GM23338 (cell line): Measurements from ENCODE around the gene ZNF524. TPM values are rescaled to one million over a fixed set of nuclear protein-coding genes. Genes with fewer than 3 reads are reported as not detected.

Experiments
- ATAC-seq: fragments of 200-7000 bp; cut with Tn5 transposase; 3 replicates; pipeline ENCODE4 v1.9.1; 2020
- DNase-seq: peaks from one replicate; pipeline ENCODE4 v3.0.0-alpha.2; 2015; ENCODE audit warnings: low spot score
- H2AFZ ChIP-seq: fragments of 200-600 bp; sonication (generic); 2 replicates; pipeline ENCODE4 v1.8.0; 2016; ENCODE audit warnings: antibody characterized with exemption, mild to moderate bottlenecking, moderate library complexity
- H3F3A ChIP-seq: fragments of 200-600 bp; sonication (generic); replicated peaks from 2 replicates; pipeline ENCODE4 v1.8.0; 2017; ENCODE audit warnings: antibody characterized with exemption, mixed run types, low read depth
- H3K27ac ChIP-seq: fragments of 200-600 bp; sonication (generic); 2 replicates; pipeline ENCODE4 v1.6.1; 2016; ENCODE audit warnings: low read depth
- H3K27me3 ChIP-seq: fragments of 200-600 bp; sonication (generic); 2 replicates; pipeline ENCODE4 v1.8.0; 2016; ENCODE audit warnings: mild to moderate bottlenecking, mixed run types, moderate library complexity; ENCODE audit not compliant: insufficient read depth
- H3K36me3 ChIP-seq: fragments of 200-600 bp; sonication (generic); 2 replicates; pipeline ENCODE4 v1.8.0; 2016; ENCODE audit warnings: mild to moderate bottlenecking; ENCODE audit not compliant: insufficient read depth
- H3K4me1 ChIP-seq: fragments of 200-600 bp; sonication (generic); 2 replicates; pipeline ENCODE4 v1.8.0; 2016; ENCODE audit warnings: mild to moderate bottlenecking, moderate library complexity; ENCODE audit not compliant: insufficient read depth
- H3K4me2 ChIP-seq: fragments of 200-600 bp; sonication (generic); 2 replicates; pipeline ENCODE4 v1.7.1; 2017; ENCODE audit warnings: mixed run types
- H3K4me3 ChIP-seq: fragments of 200-600 bp; sonication (generic); 2 replicates; pipeline ENCODE4 v1.6.1; 2016; ENCODE audit warnings: mixed run types
- H3K79me2 ChIP-seq: fragments of 200-600 bp; sonication (generic); replicated peaks from 2 replicates; pipeline ENCODE4 v1.8.0; 2017; ENCODE audit warnings: mild to moderate bottlenecking; ENCODE audit not compliant: insufficient read depth
- H3K9me2 ChIP-seq: fragments of 200-600 bp; sonication (generic); 2 replicates; pipeline ENCODE4 v1.8.0; 2017; ENCODE audit not compliant: insufficient read depth
- H4K20me1 ChIP-seq: fragments of 200-600 bp; sonication (generic); replicated peaks from 2 replicates; pipeline ENCODE4 v1.8.0; 2017; ENCODE audit warnings: mild to moderate bottlenecking; ENCODE audit not compliant: insufficient read depth
- H3K27ac Mint-ChIP-seq: 2 replicates; pipeline ENCODE4 v1.8.0; 2020; ENCODE audit warnings: inconsistent platforms, mild to moderate bottlenecking, moderate library complexity, mixed read lengths
- H3K27me3 Mint-ChIP-seq: 3 replicates; pipeline ENCODE4 v1.8.0; 2022; ENCODE audit warnings: low read depth, mild to moderate bottlenecking, moderate library complexity, mixed read lengths, inconsistent platforms; ENCODE audit not compliant: insufficient read depth, poor library complexity
- H3K36me3 Mint-ChIP-seq: 3 replicates; pipeline ENCODE4 v1.8.0; 2021; ENCODE audit warnings: low read depth, mild to moderate bottlenecking, inconsistent platforms, moderate library complexity, mixed read lengths
- H3K4me1 Mint-ChIP-seq: 3 replicates; pipeline ENCODE4 v1.8.0; 2020; ENCODE audit warnings: mild to moderate bottlenecking, inconsistent platforms, mixed read lengths
- H3K4me3 Mint-ChIP-seq: 3 replicates; pipeline ENCODE4 v1.8.0; 2021; ENCODE audit warnings: moderate library complexity, mild to moderate bottlenecking, inconsistent platforms, mixed read lengths
- H3K9me3 Mint-ChIP-seq: 3 replicates; pipeline ENCODE4 v1.8.0; 2020; ENCODE audit warnings: moderate library complexity, mild to moderate bottlenecking, inconsistent platforms, mixed read lengths
- CREB1 ChIP-seq: fragments of 250-450 bp; sonication (Bioruptor Pico); IDR thresholded peaks from 2 replicates; pipeline ENCODE4 v1.5.0; 2020; ENCODE audit warnings: low read depth, mild to moderate bottlenecking, moderate library complexity
- EZH2 ChIP-seq: fragments of 200-600 bp; sonication (generic); IDR thresholded peaks from one replicate; pipeline ENCODE4 v1.8.0; 2017; ENCODE audit warnings: antibody characterized with exemption, mild to moderate bottlenecking, low read depth; ENCODE audit not compliant: unreplicated experiment
- EZH2phosphoT487 ChIP-seq: fragments of 200-600 bp; sonication (generic); IDR thresholded peaks from one replicate; pipeline ENCODE4 v1.8.1; 2018; ENCODE audit warnings: antibody characterized with exemption; ENCODE audit not compliant: unreplicated experiment
- JUNB ChIP-seq: IDR thresholded peaks from one replicate; pipeline ENCODE4 v1.6.1; 2016; ENCODE audit warnings: antibody characterized with exemption; ENCODE audit not compliant: unreplicated experiment
- NANOG ChIP-seq: IDR thresholded peaks from 2 replicates; pipeline ENCODE4 v1.6.1; 2016; ENCODE audit warnings: antibody characterized with exemption, borderline replicate concordance
- POLR2AphosphoS5 ChIP-seq: IDR thresholded peaks from 2 replicates; pipeline ENCODE4 v1.6.1; 2016; ENCODE audit warnings: antibody characterized with exemption, low read depth
- ZNF114 ChIP-seq: fragments of 250-450 bp; sonication (Bioruptor Pico); IDR thresholded peaks from 2 replicates; pipeline ENCODE4 v1.5.0; 2020; ENCODE audit warnings: mild to moderate bottlenecking, moderate library complexity
- polyA plus RNA-seq: library from polyadenylated mRNA; unstranded; fragments of >200 nt; fragmentation: Nextera tagmentation; extraction: Ambion mirVana; gene quantifications from 2 replicates; pipeline ENCODE4 v1.2.1, GENCODE V29; 2016
- total RNA-seq: library from RNA; depleted of rRNA; stranded (reverse); fragments of >200 nt; shearing (Covaris generic); gene quantifications from 2 replicates; pipeline ENCODE4 v1.2.3, GENCODE V29; 2014
- TF ChIP-seq, protein P1 (sequence below): fragments of 250-450 bp; sonication (Bioruptor Pico); IDR thresholded peaks from 2 replicates; pipeline ENCODE4 v1.5.0; 2020; ENCODE audit warnings: mild to moderate bottlenecking, moderate library complexity
- TF ChIP-seq, protein P2 (sequence below): IDR thresholded peaks from 2 replicates; pipeline ENCODE4 v1.6.1; 2016; ENCODE audit warnings: antibody characterized with exemption
- TF ChIP-seq, protein P3 (sequence below): IDR thresholded peaks from one replicate; pipeline ENCODE4 v1.6.1; 2018; ENCODE audit warnings: antibody characterized with exemption; ENCODE audit not compliant: unreplicated experiment

ZNF524 gene
- total and polyA plus RNA-seq, 2 experiments from 2014 or later = 6.0 to 8.3 TPM

DNA sequence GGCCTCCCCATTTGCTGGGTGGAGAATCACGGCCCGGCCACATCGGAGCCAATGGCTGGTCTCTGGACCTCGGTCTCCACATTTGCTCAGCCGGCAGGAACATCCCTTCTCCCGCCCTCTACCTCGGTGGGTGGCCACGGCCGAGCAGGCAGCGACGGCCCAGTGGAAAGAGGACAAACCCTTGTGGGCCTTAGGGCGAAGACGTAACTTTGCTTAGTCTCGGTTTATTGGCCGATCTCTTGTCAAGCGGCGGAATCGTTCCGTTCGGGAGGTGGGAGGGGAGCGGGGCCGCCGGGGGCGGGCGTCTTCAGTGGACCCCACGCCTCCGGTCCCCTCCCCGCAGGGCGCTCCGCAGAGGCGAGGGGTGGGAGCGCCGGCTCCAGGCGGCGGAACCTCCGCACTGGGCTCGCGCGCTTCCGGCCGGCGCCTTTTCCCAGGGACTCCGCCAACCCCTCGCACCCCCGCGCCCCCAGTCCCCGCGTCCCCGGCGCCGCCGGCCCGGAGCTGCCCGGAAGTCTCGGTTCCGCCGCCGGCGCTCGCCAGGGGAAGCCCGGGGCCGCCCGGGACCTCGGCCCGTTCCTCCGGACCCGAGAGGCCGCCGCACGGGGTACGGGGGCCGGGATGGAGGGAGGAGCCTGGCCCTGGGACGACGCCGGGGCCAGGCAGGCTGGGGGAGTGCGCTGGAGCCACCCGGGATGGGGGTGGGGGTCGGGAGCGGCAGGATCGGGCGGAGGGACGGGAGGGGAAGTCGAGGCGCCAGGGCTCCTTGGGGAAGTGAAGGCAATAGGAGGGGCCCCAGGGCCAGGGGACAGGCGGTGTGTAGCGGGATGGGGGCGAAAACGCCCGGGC is 40.7 kb downstream of the ZNF524 start, which contains the start of gene ZNF580 (continued):
- TF ChIP-seq, protein P1, sequence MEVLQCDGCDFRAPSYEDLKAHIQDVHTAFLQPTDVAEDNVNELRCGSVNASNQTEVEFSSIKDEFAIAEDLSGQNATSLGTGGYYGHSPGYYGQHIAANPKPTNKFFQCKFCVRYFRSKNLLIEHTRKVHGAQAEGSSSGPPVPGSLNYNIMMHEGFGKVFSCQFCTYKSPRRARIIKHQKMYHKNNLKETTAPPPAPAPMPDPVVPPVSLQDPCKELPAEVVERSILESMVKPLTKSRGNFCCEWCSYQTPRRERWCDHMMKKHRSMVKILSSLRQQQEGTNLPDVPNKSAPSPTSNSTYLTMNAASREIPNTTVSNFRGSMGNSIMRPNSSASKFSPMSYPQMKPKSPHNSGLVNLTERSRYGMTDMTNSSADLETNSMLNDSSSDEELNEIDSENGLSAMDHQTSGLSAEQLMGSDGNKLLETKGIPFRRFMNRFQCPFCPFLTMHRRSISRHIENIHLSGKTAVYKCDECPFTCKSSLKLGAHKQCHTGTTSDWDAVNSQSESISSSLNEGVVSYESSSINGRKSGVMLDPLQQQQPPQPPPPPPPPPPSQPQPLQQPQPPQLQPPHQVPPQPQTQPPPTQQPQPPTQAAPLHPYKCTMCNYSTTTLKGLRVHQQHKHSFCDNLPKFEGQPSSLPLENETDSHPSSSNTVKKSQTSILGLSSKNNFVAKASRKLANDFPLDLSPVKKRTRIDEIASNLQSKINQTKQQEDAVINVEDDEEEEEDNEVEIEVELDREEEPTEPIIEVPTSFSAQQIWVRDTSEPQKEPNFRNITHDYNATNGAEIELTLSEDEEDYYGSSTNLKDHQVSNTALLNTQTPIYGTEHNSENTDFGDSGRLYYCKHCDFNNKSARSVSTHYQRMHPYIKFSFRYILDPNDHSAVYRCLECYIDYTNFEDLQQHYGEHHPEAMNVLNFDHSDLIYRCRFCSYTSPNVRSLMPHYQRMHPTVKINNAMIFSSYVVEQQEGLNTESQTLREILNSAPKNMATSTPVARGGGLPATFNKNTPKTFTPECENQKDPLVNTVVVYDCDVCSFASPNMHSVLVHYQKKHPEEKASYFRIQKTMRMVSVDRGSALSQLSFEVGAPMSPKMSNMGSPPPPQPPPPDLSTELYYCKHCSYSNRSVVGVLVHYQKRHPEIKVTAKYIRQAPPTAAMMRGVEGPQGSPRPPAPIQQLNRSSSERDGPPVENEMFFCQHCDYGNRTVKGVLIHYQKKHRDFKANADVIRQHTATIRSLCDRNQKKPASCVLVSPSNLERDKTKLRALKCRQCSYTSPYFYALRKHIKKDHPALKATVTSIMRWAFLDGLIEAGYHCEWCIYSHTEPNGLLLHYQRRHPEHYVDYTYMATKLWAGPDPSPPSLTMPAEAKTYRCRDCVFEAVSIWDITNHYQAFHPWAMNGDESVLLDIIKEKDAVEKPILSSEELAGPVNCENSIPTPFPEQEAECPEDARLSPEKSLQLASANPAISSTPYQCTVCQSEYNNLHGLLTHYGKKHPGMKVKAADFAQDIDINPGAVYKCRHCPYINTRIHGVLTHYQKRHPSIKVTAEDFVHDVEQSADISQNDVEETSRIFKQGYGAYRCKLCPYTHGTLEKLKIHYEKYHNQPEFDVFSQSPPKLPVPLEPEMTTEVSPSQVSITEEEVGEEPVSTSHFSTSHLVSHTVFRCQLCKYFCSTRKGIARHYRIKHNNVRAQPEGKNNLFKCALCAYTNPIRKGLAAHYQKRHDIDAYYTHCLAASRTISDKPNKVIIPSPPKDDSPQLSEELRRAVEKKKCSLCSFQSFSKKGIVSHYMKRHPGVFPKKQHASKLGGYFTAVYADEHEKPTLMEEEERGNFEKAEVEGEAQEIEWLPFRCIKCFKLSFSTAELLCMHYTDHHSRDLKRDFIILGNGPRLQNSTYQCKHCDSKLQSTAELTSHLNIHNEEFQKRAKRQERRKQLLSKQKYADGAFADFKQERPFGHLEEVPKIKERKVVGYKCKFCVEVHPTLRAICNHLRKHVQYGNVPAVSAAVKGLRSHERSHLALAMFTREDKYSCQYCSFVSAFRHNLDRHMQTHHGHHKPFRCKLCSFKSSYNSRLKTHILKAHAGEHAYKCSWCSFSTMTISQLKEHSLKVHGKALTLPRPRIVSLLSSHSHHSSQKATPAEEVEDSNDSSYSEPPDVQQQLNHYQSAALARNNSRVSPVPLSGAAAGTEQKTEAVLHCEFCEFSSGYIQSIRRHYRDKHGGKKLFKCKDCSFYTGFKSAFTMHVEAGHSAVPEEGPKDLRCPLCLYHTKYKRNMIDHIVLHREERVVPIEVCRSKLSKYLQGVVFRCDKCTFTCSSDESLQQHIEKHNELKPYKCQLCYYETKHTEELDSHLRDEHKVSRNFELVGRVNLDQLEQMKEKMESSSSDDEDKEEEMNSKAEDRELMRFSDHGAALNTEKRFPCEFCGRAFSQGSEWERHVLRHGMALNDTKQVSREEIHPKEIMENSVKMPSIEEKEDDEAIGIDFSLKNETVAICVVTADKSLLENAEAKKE (CRISPR knock-in tag) = no peak
- TF ChIP-seq POLR2AphosphoS5 (no peak; the same call in 1 of the 2 replicates), EZH2 (no peak)

DNA sequence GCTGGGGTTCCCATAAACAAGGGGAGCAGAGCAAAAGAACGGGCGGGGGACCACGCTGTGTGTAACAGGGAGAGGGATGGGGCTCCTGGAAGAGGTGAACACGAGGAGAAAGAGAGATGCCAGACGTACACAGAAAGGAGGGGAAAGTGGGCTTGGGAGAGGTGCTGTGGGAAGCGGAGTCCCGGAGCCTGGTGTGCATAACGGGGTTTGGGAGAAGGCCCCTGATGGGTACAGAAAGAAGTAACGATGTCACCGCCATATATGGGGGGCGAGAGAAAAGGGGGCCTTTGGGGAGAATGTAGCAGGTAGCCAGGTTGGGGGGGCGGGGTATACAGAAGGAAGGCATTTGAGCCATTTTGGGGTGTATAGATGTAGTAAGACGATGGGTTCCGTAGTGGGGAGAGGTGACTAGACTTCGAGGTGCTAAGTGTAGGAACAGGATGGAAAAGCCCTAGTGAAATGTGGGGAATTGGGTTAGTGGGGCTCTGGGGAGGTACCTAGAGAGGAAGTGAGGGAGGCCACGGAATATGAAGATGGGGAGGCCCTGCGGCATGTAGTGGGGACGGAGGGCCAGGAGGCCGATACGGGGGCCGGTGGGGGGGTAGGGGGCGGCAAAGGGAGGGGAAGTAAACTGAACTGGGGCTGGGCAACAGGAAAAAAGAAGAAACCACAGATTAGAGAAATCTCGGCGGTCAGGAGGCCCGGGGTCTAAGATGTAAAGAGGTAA is 41.5 kb downstream of the ZNF524 start:
- Mint-ChIP-seq H3K9me3 (peaks cover 8% of the 10 kb centered on the region), H3K4me3 (peak overlapping the region; percentile 84), H3K4me1 (peaks cover 17% of the 10 kb centered on the region), H3K36me3 (peaks cover 45% of the 10 kb centered on the region), H3K27ac (peak overlapping the region; percentile 91), H3K27me3 (peaks cover 39% of the 10 kb centered on the region)
- peak overlapping the region; percentile 96 for H3K4me2 ChIP-seq
- H3K9me2 ChIP-seq = 0 out of 2 replicates have a peak, but pooled peaks cover 3% of the 10 kb centered on the region
- peaks cover 26% of the 10 kb centered on the region for H3F3A ChIP-seq
- H3K36me3 ChIP-seq = no peaks in the 10 kb centered on the region
- peak; percentile 2 for ATAC-seq
- H3K27ac ChIP-seq = peak overlapping the region; percentile 84
- H3K4me1 ChIP-seq = no peaks in the 10 kb centered on the region; the same call in 1 of the 2 replicates
- peaks cover 35% of the 10 kb centered on the region for H3K79me2 ChIP-seq
- no peaks in the 10 kb centered on the region for H3K27me3 ChIP-seq
- DNase-seq = peak; percentile 67
- no peak overlapping the region for H2AFZ ChIP-seq
- H3K4me3 ChIP-seq = peak overlapping the region; percentile 89
- H4K20me1 ChIP-seq = peaks cover 2% of the 10 kb centered on the region; the same call in 1 of the 2 replicates
- no peak for TF ChIP-seq JUNB
- TF ChIP-seq, protein P2, sequence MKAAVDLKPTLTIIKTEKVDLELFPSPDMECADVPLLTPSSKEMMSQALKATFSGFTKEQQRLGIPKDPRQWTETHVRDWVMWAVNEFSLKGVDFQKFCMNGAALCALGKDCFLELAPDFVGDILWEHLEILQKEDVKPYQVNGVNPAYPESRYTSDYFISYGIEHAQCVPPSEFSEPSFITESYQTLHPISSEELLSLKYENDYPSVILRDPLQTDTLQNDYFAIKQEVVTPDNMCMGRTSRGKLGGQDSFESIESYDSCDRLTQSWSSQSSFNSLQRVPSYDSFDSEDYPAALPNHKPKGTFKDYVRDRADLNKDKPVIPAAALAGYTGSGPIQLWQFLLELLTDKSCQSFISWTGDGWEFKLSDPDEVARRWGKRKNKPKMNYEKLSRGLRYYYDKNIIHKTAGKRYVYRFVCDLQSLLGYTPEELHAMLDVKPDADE = no peak
- no peak for TF ChIP-seq EZH2
- TF ChIP-seq POLR2AphosphoS5 = no peak; the same call in 1 of the 2 replicates
- TF ChIP-seq EZH2phosphoT487 = no peak
- TF ChIP-seq NANOG = no peak
- TF ChIP-seq ZNF114 (CRISPR knock-in tag) = no peak
- TF ChIP-seq CREB1 = no peak
- TF ChIP-seq, protein P3, sequence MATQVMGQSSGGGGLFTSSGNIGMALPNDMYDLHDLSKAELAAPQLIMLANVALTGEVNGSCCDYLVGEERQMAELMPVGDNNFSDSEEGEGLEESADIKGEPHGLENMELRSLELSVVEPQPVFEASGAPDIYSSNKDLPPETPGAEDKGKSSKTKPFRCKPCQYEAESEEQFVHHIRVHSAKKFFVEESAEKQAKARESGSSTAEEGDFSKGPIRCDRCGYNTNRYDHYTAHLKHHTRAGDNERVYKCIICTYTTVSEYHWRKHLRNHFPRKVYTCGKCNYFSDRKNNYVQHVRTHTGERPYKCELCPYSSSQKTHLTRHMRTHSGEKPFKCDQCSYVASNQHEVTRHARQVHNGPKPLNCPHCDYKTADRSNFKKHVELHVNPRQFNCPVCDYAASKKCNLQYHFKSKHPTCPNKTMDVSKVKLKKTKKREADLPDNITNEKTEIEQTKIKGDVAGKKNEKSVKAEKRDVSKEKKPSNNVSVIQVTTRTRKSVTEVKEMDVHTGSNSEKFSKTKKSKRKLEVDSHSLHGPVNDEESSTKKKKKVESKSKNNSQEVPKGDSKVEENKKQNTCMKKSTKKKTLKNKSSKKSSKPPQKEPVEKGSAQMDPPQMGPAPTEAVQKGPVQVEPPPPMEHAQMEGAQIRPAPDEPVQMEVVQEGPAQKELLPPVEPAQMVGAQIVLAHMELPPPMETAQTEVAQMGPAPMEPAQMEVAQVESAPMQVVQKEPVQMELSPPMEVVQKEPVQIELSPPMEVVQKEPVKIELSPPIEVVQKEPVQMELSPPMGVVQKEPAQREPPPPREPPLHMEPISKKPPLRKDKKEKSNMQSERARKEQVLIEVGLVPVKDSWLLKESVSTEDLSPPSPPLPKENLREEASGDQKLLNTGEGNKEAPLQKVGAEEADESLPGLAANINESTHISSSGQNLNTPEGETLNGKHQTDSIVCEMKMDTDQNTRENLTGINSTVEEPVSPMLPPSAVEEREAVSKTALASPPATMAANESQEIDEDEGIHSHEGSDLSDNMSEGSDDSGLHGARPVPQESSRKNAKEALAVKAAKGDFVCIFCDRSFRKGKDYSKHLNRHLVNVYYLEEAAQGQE = no peak
